ENCODE results near the gene CD46.

The CD46 gene

DNA sequence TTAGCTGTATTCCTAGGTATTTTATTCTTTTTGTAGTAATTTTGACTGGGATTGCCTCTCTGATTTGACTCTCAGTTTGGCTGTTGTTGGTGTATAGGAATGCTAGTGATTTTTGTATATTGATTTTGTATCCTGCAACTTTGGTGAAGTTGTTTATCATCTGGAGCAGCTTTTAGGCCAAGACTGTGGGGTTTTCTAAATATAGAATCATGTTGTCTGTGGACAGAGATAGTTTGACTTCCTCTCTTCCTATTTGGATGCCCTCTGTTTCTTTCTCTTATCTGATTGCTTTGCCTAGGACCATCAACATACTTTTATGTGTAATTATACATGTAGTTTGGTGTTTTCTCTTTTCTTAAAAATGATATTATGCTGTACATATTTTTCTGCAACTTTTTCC is 27.2 kb downstream of the CD46 start:
- no peaks in the 10 kb centered on the region for H3K36me3 ChIP-seq (ENCODE audit: control insufficient read depth, insufficient read depth, low read length)
- DNase-seq (ENCODE audit: extremely low read depth, insufficient read length), result no peak
- no peak overlapping the region for H3K4me3 ChIP-seq (replicated peaks; ENCODE audit: low read depth, low read length)
- TF ChIP-seq, protein P1, sequence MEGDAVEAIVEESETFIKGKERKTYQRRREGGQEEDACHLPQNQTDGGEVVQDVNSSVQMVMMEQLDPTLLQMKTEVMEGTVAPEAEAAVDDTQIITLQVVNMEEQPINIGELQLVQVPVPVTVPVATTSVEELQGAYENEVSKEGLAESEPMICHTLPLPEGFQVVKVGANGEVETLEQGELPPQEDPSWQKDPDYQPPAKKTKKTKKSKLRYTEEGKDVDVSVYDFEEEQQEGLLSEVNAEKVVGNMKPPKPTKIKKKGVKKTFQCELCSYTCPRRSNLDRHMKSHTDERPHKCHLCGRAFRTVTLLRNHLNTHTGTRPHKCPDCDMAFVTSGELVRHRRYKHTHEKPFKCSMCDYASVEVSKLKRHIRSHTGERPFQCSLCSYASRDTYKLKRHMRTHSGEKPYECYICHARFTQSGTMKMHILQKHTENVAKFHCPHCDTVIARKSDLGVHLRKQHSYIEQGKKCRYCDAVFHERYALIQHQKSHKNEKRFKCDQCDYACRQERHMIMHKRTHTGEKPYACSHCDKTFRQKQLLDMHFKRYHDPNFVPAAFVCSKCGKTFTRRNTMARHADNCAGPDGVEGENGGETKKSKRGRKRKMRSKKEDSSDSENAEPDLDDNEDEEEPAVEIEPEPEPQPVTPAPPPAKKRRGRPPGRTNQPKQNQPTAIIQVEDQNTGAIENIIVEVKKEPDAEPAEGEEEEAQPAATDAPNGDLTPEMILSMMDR (IDR thresholded peaks at IDR 0.05; ENCODE audit: insufficient read depth, low read length, poor library complexity, severe bottlenecking), result no peak
- H3K27me3 ChIP-seq (replicated peaks; ENCODE audit: control insufficient read depth, insufficient read depth, low read length), result no peaks in the 10 kb centered on the region

DNA sequence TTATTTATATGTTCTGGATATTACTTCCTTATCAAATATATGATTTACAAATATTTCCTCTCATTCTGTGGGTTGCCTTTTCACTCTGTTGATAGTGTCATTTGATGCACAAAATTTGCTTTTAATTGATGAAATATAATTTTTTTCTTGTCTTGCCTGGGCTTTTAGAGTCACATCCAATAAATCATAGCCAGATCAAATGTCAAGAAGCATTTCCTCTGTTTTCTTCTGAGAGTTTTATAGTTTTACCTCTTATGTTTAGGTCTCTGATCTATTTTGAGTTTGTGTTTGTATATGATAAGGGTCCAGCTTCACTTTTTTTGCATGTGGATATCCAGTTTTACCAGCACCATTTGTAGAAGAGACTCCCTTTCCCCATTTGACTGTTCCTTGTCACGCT is 29.5 kb downstream of the CD46 start:
- Histone ChIP-seq H3K36me3 (ENCODE audit: control insufficient read depth, insufficient read depth, low read length) (no peaks in the 10 kb centered on the region; the same call in 1 of the 2 replicates), H3K4me3 (replicated peaks; ENCODE audit: low read depth, low read length) (no peak overlapping the region), H3K27me3 (replicated peaks; ENCODE audit: control insufficient read depth, insufficient read depth, low read length) (no peaks in the 10 kb centered on the region)
- TF ChIP-seq, protein P1 (IDR thresholded peaks at IDR 0.05; ENCODE audit: insufficient read depth, low read length, poor library complexity, severe bottlenecking), result no peak
- DNase-seq (ENCODE audit: extremely low read depth, insufficient read length), result no peak

DNA sequence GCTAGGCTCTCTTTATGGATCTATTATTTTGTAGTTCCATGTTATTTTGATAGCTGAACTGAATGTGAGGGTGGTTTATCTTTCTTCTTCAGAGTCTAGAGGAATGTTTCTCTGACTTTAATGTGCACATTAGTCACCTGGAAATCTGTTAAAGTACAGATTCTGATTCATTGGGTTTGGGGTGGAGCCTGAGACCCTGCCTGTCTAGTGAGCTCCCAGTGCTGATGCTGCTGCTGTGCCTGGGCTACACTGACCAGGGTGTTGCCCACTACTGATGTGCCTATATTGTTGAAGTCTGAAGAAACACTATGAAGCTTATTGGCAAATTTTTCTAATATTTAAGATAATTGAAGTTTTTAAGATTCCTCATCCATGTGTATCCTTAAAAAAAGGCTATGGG is 35.9 kb downstream of the CD46 start:
- DNase-seq (ENCODE audit: extremely low read depth, insufficient read length), result no peak
- H3K36me3 ChIP-seq (ENCODE audit: control insufficient read depth, insufficient read depth, low read length), result no peaks in the 10 kb centered on the region; the same call in none of the 2 replicates

DNA sequence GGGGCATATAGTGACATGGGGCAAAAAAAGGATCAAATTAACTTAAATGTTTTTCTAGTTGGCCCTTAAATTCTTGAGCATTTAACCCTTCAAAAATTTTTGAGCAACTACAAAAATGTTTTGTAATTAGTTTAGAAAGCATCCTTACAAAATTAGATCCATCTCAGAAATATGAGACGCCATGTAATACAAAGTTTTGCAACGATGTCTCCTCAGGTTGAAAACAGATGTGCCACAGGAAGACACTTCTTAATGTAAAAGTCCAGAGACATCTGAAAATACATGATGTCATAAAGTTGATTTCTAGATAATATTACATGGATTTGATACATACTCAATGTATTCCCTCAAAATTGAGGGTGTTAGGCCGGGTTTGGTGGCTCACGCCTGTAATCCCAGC is 37.5 kb downstream of the CD46 start:
- Histone ChIP-seq H3K4me3 (replicated peaks; ENCODE audit: low read depth, low read length) (no peak overlapping the region), H3K27me3 (replicated peaks; ENCODE audit: control insufficient read depth, insufficient read depth, low read length) (no peaks in the 10 kb centered on the region), H3K36me3 (ENCODE audit: control insufficient read depth, insufficient read depth, low read length) (no peaks in the 10 kb centered on the region; the same call in none of the 2 replicates)
- DNase-seq (ENCODE audit: extremely low read depth, insufficient read length), result no peak
- TF ChIP-seq, protein P1 (IDR thresholded peaks at IDR 0.05; ENCODE audit: insufficient read depth, low read length, poor library complexity, severe bottlenecking), result no peak

More for the DNA sequence above, 35.9 kb downstream of the CD46 start:
- TF ChIP-seq, protein P1 (IDR thresholded peaks at IDR 0.05; ENCODE audit: insufficient read depth, low read length, poor library complexity, severe bottlenecking), result no peak
- no peaks in the 10 kb centered on the region for H3K27me3 ChIP-seq (replicated peaks; ENCODE audit: control insufficient read depth, insufficient read depth, low read length)
- H3K4me3 ChIP-seq (replicated peaks; ENCODE audit: low read depth, low read length), result no peak overlapping the region

DNA sequence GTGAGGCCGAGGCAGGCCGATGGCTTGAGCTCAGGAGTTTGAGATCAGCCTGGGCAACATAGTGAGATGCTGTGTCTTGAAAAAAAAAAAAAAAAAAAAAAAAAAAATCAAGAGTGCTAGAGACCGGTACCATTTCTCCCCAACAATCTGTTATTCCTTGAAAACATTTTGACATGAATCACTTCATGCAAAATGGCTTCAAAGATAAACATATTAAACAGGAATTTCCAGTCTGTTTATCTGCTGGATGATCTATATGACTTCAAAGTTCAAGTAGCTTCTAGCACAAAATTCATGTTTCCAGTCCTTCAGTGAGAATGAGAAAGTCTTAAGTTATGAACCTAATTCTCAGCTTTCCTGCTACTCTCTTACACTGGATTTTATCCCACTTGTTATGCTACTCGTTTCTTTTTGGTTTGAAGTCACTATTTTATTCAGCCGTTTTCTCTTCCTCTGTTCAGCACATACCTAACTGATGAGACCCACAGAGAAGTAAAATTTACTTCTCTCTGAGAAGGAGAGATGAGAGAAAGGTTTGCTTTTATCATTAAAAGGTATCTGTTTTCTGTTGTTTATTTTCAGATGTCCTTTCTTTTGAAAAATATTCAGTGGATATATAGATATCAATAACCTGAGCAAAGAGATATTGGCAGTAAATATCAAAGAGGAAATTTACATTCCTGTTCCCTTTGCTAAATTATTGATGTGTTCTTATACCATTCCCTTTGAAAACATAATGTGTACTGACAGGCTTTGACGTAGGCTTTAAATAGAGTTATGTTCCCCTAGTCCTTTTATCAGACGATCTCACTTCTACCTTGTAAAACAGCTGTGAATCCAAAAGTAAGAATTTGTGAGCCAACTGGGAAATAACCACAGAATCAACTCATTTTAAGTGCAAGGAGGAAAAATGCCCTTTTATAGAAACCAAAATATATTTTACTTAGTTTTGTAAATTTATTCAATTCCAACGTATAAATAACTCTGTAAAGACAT is 38.2 kb downstream of the CD46 start:
- Histone ChIP-seq H3K4me3 (replicated peaks; ENCODE audit: low read depth, low read length) (no peak overlapping the region), H3K27me3 (replicated peaks; ENCODE audit: control insufficient read depth, insufficient read depth, low read length) (no peaks in the 10 kb centered on the region), H3K36me3 (ENCODE audit: control insufficient read depth, insufficient read depth, low read length) (no peaks in the 10 kb centered on the region; the same call in none of the 2 replicates)
- no peak for DNase-seq (ENCODE audit: extremely low read depth, insufficient read length)
- TF ChIP-seq, protein P1 (IDR thresholded peaks at IDR 0.05; ENCODE audit: insufficient read depth, low read length, poor library complexity, severe bottlenecking), result no peak
